TTC549 (cell line): ENCODE measurements around the gene ZNF740.

Experiments
- FAIRE-seq: peaks from 2 replicates; lab custom pipeline; 2012; peaks lifted over from hg19 to GRCh38; lab: Jason Lieb, UNC

ZNF740 gene

GRCh38 chr12:53227836-53228235 is 47.3 kb downstream of the ZNF740 start:
- FAIRE-seq: no peak

DNA sequence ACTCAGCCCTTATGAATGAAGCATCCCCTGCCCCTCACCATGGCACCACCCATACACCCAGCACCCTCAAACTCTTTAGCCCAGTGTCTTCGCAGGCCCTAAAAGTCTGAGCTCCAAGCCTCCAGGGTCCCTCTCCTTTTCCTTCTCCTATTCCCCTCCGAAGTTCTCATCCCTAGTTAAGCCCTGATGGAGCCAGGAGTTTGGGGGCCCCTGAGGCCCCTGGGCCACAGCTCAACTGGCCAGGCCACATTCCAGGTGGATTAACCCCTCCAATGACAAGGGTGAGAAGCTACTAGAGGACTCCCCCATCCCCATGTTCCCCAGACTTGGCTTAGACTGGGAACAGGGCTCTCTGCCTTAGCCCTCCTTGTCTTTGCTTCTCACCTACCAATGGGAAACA is 48.9 kb downstream of the ZNF740 start:
- no peak for FAIRE-seq

GRCh38 chr12:53230108-53230845 is 49.8 kb downstream of the ZNF740 start:
- FAIRE-seq: no peak

- FAIRE-seq: no peak
Observed at GRCh38 chr12:53231671-53231920, 51.1 kb downstream of the ZNF740 start.

- FAIRE-seq: no peak
Observed at GRCh38 chr12:53231921-53232645, 51.6 kb downstream of the ZNF740 start, which contains the start of gene RARG. RARG (minus strand) TSS chr12:53232209; CDS start chr12:53227545, 4,664 bp downstream.

- FAIRE-seq: no peak
Observed at GRCh38 chr12:53232646-53233461, 52.3 kb downstream of the ZNF740 start.

DNA sequence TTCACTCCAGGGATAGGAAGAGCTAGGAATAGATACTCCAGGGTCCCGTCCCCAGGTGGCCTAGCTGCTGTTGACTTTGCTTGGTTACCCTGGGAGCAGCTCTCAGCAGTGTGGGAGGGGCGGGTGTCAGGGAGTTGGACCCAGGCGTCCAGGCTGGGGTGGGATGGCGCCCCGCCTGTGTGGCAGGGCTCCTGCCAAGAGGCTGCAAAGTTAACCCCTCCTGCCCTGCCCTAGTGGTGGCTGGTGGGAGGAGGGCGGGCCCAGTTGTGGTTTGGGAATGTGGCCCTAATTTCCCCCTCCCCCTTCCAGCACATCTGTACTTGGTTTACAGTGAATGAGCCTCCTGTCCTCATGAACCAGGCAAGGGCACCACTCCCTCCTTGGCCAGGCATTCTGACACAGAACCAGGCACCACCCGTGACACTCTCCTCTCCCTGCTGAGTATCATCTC is 53.2 kb downstream of the ZNF740 start:
- FAIRE-seq: no peak

DNA sequence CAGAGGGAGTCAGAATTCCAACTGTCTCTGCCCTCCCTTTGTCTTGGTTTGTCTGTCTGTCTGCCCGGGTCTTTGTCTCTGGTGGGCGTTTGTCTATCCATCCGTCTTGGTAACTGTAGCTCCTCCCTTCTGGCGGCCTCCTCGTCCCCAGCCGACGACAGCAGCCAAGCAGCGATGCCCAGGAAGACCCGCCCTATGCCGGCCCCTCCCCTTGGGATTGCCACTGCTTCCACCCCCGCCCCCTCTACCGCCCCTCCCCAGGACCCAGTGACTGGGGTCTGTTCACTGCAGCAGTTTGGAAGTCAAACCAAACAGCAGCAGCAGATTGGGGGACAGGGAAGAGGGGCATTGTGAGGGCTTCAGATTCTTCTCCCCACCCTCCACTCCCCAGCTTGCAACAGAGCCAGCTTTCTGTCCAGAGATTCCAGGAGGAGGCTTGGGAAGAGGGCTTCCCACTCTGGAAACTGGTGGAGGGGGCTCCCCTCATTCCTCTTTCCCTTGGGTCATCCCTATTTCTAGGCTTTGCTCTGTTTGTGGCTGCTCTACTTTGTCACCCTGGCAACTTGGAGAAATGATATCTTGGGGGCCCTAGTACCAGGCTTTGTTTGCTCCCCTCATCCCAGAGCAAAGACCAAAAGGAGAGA is 53.9 kb downstream of the ZNF740 start:
- no peak for FAIRE-seq

DNA sequence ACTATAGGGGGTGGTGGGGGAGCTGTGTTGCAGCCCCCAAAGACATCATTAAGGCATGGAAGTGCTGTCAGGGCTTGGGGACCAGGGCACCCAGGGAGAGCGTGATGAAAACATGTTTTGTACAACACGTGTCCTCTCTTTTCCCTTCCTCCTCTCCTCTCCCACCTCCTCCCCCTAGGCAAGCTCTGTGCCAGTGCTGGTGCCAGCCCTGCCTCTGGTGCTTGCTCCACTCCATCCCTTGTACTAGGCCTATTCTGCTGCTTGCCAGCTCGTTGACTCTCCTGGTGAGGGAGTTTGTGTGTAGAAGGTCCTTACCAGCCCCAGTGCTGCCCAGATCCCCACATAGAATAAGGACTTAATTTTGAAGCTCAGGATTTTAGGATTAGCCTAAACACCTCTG is 54.6 kb downstream of the ZNF740 start:
- no peak for FAIRE-seq

GRCh38 chr12:53235742-53236442 is 55.4 kb downstream of the ZNF740 start:
- FAIRE-seq: no peak

- FAIRE-seq: no peak
Observed at GRCh38 chr12:53236443-53237111, 56.1 kb downstream of the ZNF740 start.

- no peak for FAIRE-seq
Observed at GRCh38 chr12:53239643-53240258, 59.2 kb downstream of the ZNF740 start.

DNA sequence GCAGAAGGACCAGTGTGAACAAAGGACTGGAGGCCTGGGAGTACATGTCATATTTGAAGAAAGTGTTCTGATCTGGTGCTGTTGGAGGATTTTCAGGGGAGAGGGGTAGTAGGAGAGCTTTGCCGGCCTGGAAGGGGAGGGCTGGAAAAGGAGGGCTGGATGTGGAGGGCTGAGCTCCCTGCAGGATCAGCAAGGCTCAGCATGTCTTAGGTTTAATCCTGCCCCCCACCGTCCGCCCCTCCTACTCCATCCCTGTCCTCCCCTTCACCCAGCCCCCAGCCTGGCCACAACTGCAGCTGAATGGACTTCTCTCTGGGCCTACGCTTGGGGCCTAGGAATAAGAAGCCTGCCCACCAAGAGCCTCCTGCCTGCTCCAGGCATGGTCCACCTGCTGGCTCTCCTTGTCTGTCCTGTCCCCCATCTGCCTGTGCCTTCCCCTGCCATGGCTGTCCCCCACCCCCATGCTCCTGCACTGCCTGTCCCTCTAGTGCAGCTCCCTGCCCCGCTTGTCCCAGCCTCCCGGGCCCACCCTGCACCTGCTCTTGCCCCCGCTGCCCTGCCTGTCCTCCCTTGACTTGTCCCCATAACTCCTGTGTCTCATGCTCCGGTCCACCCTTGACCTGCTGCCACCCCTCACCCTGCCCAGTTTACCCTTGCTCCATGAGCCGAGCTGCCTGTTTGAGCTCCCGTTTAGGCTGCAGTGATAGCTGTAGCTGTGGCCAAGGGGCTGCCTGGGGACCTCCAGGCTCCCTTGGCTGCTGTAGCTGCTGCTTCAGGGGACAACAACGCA is 61.3 kb downstream of the ZNF740 start:
- FAIRE-seq: no peak

DNA sequence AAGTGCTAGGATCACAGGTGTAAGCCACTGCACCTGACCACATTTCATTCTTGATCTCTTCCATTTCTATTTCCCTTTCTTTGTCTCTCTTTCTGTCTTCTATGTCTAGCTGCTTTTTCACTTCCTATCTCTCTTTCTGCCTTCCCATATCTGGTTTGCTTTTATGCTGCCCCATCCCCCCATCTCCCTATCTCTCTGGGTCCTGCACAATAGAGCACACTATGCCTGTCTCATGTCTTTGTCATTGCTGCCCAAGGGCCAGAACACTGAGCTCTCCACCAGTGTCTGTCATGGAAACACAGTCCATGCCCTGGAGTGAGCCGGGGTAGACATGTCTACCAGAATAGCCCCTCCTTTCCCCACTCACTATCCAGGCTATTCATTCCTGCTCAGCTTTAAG is 63.8 kb downstream of the ZNF740 start:
- no peak for FAIRE-seq
